PFSK-1 (cell line): ENCODE results near the gene ADAMTS17.

ENCODE experiments used
- POLR2AphosphoS5 ChIP-seq: IDR thresholded peaks from 2 replicates; pipeline ENCODE4 v1.6.1; 2012; ENCODE audit warnings: low read depth, mild to moderate bottlenecking, control low read depth, low read length, moderate library complexity
- REST ChIP-seq, 2 experiments: IDR thresholded peaks; 2 replicates each; pipeline versions ENCODE4 v1.6.1 to v1.8.0; 2011 to 2012; ENCODE audit warnings: low read depth in 2 of 2, low read length in 2 of 2, control low read depth in 1 of 2, inconsistent platforms in 1 of 2, mild to moderate bottlenecking in 1 of 2, moderate library complexity in 1 of 2; ENCODE audit not compliant: insufficient read depth in 1 of 2
- TAF1 ChIP-seq: IDR thresholded peaks from 2 replicates; pipeline ENCODE4 v1.6.1; 2012; ENCODE audit warnings: low read length, control low read depth, borderline replicate concordance; ENCODE audit not compliant: insufficient read depth

- TF ChIP-seq POLR2AphosphoS5 (no peak), TAF1 (no peak), REST (IDR thresholded peaks at IDR 0.05; ENCODE audit: insufficient read depth in 1 of 2, low read depth in 2 of 2, low read length in 2 of 2) (no peak)
Observed at GRCh38 chr15:100336061-100336460, 5.7 kb downstream of the ADAMTS17 start.
